GM19193 (cell line): ENCODE measurements around the gene RPL37.

Source experiments
- POLR2A ChIP-seq: IDR thresholded peaks from 4 replicates; pipeline ENCODE4 v1.6.1; 2011; ENCODE audit not compliant: insufficient read depth, insufficient read length; ENCODE audit errors: extremely low read depth

RPL37 gene

DNA sequence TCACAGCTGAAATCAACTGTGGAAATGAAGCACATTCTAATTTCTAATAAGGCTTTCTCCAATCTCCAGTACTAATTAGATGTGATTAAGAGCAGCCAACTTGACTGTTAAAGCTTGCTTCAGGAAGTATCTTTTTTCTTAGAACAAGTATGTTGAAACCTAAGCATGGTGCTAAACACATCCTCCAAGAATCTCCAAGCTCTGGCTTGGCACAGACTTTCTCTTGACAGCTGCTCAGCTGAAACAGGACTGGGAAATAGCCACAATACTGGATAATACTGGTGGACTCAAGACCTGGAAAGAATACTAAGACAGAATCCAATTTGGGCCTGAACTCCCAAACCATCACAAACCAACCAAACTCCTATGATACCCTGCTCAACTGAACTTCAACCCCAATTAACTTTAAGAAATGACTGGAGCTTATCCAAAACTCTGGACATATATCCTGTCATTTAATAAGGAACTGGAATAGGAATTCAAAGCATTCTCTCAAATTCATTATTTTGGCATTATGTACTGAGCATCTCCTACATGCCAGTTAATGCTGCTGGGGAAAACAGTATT lies 53.1 kb downstream of the RPL37 start:
- no peak for TF ChIP-seq POLR2A

GRCh38 chr5:40780858-40781257 lies 54.2 kb downstream of the RPL37 start:
- TF ChIP-seq POLR2A, result no peak

GRCh38 chr5:40780199-40780598 lies 54.8 kb downstream of the RPL37 start:
- TF ChIP-seq POLR2A, result no peak

DNA sequence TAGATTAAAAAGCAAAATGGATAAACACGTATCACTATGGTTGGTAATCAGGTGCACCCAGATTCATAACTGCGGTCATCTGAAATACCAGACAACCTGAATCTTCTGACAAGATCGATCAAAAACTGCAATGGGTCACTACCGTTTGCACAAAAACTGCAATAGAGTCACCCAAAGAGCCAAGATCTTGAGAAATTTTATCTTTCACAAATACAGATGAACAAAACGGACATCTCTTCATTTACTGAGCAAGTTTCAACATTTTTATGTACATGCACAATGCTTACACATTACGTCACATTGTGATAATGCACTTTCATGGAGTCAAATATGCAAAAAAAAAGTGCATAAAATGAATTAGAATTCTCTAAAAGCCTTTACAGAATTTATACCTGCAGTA lies 55.5 kb downstream of the RPL37 start:
- TF ChIP-seq POLR2A, result no peak

DNA sequence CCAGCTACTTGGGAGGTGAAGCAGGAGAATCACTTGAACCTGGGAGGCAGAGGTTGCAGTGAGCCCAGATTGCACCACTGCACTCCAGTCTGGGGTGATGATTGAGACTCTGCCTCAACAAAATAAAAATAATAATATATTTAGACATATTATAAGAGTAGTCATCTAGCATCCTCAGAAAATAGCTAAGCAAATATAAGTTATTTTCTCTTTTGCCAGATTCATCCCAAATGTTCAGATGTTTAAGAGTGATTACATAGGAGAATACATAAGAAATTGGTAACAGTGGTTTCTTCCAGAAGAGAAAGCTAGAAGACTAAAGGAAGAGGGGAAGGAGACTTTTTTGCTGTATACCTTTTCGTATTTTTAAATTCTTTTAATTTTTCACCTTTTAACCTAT lies 56.9 kb downstream of the RPL37 start:
- TF ChIP-seq POLR2A, result no peak

- TF ChIP-seq POLR2A, result no peak
These were observed 58.4 kb downstream of the RPL37 start for GRCh38 chr5:40776658-40776977.

DNA sequence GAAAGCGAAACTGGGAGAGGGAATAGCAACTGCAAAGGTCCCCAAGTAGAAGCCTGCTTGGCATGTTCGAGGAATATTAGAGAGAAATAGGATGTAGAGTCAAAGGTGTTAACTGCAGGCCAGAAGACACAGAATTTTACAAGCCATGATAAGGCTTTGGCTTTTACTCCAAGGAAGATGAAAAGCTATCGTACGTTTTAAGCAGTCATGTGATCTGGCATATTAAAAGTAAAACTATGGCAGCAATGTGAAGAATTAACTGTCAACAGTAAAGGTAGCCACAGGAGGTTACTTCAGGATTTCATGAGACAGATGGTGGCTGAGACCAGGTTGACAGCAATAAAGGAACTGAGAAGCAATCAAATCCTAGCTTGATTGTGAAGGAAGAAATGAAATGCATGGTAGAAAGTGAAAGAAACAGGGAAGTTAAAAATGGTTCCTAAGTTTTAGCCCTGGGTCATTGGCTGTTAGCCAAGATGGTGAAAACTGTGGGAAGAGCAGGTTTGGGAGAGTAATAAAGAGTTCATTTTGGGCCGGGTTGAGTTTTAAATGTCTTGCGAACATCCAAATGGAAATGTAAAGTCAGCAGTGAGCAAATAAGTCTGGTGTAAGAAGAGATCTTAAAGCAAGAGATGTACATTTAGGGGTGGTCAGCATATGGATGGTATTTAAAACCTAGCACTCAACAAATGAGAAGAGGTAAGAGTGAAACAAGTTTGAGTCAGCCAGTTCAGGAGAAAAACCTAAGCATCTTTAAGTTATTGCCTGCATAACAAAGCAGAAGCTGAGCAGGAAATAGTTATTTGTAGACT lies 59.0 kb downstream of the RPL37 start:
- no peak for TF ChIP-seq POLR2A
